CD4-positive, alpha-beta memory T cell (primary cell): Measurements from ENCODE around the gene VPS13D. TPM values are rescaled to one million over a fixed set of nuclear protein-coding genes. Genes with fewer than 3 reads are reported as not detected.

ENCODE experiments used
- CTCF ChIA-PET: fragments of 350-600 bp; sonication (Branson Sonifier 250); formaldehyde crosslinking; loops from one replicate; lab custom pipeline; 2021; ENCODE audit warnings: inconsistent platforms; ENCODE audit not compliant: partially characterized antibody; lab: Charles Lee
- POLR2A ChIA-PET: fragments of 350-600 bp; sonication (Branson Sonifier 250); formaldehyde crosslinking; loops from one replicate; lab custom pipeline; 2021; ENCODE audit not compliant: partially characterized antibody; lab: Charles Lee
- DNase-seq, 5 donors: peaks; one replicate each; pipeline versions ENCODE4 v3.0.0 to v3.0.0-alpha.2; 2020 to 2022; ENCODE audit warnings: mixed read lengths in 1 of 5
- H3K27ac ChIP-seq: one replicate; pipeline ENCODE4 v1.7.0; 2013; ENCODE audit warnings: low read depth, low read length
- H3K27me3 ChIP-seq: 2 replicates; pipeline ENCODE4 v1.7.0; 2013; ENCODE audit warnings: mild to moderate bottlenecking, low read length, moderate library complexity; ENCODE audit not compliant: insufficient read depth
- H3K36me3 ChIP-seq: 2 replicates; pipeline ENCODE4 v1.7.0; 2013; ENCODE audit warnings: mild to moderate bottlenecking, low read length, moderate library complexity; ENCODE audit not compliant: insufficient read depth
- H3K4me1 ChIP-seq: 2 replicates; pipeline ENCODE4 v1.7.0; 2013; ENCODE audit warnings: mild to moderate bottlenecking, low read length, moderate library complexity; ENCODE audit not compliant: insufficient read depth
- H3K4me3 ChIP-seq, 2 donors: one replicate each; pipeline ENCODE4 v1.7.0; 2013; ENCODE audit warnings: low read length in 2 of 2, mild to moderate bottlenecking in 1 of 2
- H3K9me3 ChIP-seq, 2 donors: one replicate each; pipeline ENCODE4 v1.7.0; 2013; ENCODE audit warnings: low read length in 2 of 2, control low read depth in 1 of 2; ENCODE audit not compliant: control insufficient read depth in 1 of 2
- H3K27ac Mint-ChIP-seq, 7 donors: one replicate each; pipeline ENCODE4 v1.8.0; 2020 to 2021; ENCODE audit warnings: mixed read lengths in 7 of 7, mild to moderate bottlenecking in 6 of 7, inconsistent platforms in 3 of 7, moderate library complexity in 3 of 7
- H3K27me3 Mint-ChIP-seq, 2 donors: one replicate each; pipeline ENCODE4 v1.8.0; 2020 to 2021; ENCODE audit warnings: mixed read lengths in 2 of 2
- H3K36me3 Mint-ChIP-seq, 2 donors: one replicate each; pipeline ENCODE4 v1.8.0; 2020 to 2021; ENCODE audit warnings: mixed read lengths in 2 of 2, inconsistent platforms in 1 of 2, mild to moderate bottlenecking in 1 of 2
- H3K4me1 Mint-ChIP-seq, 4 donors: one replicate each; pipeline ENCODE4 v1.8.0; 2020 to 2021; ENCODE audit warnings: mixed read lengths in 4 of 4, mild to moderate bottlenecking in 1 of 4
- H3K4me3 Mint-ChIP-seq, 8 donors: one replicate each; pipeline ENCODE4 v1.8.0; 2020 to 2021; ENCODE audit warnings: mixed read lengths in 8 of 8, mild to moderate bottlenecking in 7 of 8, moderate library complexity in 6 of 8, inconsistent platforms in 3 of 8
- H3K9me3 Mint-ChIP-seq, 8 donors: one replicate each; pipeline ENCODE4 v1.8.0; 2020 to 2021; ENCODE audit warnings: mixed read lengths in 8 of 8, mild to moderate bottlenecking in 5 of 8, inconsistent platforms in 3 of 8, moderate library complexity in 1 of 8
- intact Hi-C: fragments of 100-400 bp; cut with micrococcal nuclease; formaldehyde crosslinking; loops from one replicate; pipeline ENCODE4 v1.15.1; 2023
- polyA plus RNA-seq, 2 donors: library from polyadenylated mRNA; unstranded; fragments of 300-500 nt; fragmentation: Illumina TruSeq; gene quantifications; one replicate each; pipeline ENCODE4 v1.2.3, GENCODE V29; 2021
- total RNA-seq, 2 experiments: library from RNA; stranded (reverse); gene quantifications; one replicate each; pipeline ENCODE4 v1.2.3, GENCODE V29; 2021

Gene VPS13D
- total and polyA plus RNA-seq, 4 experiments from 2014 or later, result 10.2 to 96.3 (median 52.5) TPM

DNA sequence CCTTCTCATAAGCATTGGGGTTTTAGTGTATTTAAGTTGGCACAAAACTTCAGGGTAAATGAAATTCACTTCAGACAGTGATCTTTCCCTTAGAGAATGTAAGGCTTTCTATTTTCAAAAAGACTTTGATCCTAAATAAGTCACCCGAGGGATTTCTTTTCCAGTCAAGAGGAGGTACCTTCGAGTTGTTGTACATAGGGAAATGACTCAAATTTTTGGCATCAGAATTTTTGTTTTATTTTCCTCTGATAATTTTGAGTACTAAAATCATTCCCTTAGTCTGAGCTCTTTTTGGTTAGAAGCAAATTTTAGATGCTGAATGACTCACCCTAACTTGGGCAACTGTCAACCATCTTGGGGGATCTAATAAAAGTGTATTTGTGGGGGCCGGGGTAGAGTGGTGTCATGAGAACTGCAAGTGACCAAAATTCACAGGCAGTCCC is 194.3 kb downstream of the VPS13D start:
- no peak overlapping the region for H3K4me3 Mint-ChIP-seq
- H3K27me3 Mint-ChIP-seq, result no peaks in the 10 kb centered on the region
- no peak for DNase-seq
- Histone ChIP-seq H3K27ac (no peak overlapping the region), H3K27me3 (no peaks in the 10 kb centered on the region), H3K4me1 (no peaks in the 10 kb centered on the region), H3K36me3 (no peaks in the 10 kb centered on the region), H3K4me3 (no peak overlapping the region), H3K9me3 (no peaks in the 10 kb centered on the region)
- H3K9me3 Mint-ChIP-seq, result no peaks in the 10 kb centered on the region
- H3K4me1 Mint-ChIP-seq, result peaks cover 4 to 22% (median 9%) of the 10 kb centered on the region in 4 donors
- ChIA-PET POLR2A (interaction anchor here (0.6 to 0.9 kb wide), 2 partner anchors 9 to 193 kb away, joined by 3 read pairs; no protein-coding TSS in a partner anchor), CTCF (interaction anchor here (1.3 to 2.1 kb wide), 4 partner anchors 10 to 86 kb away, joined by 3 to 6 read pairs (median 4); no protein-coding TSS in a partner anchor)
- peak overlapping the region in 4 of 7 donors; percentile 19 to 57 (median 44) for H3K27ac Mint-ChIP-seq
- peaks cover 28 to 36% of the 10 kb centered on the region in 2 donors for H3K36me3 Mint-ChIP-seq
- intact Hi-C loops, result no loop called here

DNA sequence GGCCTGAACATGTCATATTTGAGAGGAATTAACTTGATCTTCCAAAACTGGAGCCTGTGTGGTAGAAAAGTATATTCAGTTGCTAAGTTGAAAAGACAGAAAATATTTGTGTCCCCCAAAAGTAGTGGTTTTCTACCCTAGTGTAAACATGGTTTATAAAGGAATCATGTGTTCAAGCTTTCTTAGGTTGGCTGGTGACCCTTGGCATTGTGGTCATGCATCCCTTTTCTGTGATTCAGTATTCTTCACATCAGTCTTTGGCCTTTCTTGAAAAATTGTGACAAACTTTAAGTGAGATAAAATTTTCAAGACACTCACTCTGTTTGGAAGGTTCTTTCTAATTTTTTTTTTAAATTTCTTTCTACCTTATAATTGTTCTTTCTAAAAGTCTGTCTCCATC is 195.0 kb downstream of the VPS13D start:
- H3K4me3 Mint-ChIP-seq, result no peak overlapping the region
- no peak overlapping the region for H3K27ac Mint-ChIP-seq

DNA sequence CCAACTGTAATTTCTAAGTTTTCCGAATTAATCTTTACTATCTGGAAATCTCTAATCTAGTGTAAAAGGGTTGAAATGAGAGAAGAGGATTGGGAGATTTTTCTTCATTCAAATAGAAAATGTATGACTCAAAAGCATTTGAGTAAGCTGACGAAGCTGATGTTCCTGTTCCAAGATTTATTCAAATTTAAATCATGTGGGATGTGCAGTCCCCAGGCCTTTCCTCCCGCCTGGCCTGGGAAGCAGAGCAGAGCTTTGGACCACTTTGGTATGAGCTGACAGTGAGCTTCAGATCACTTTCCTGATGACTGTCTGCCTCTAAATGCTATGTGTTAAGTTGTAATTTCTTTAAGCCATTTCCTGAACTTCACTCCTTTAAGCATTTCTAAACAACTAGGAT is 196.2 kb downstream of the VPS13D start:
- ChIA-PET POLR2A (interaction anchor here (0.6 kb wide), 1 partner anchor 13 kb away, joined by 3 read pairs; no protein-coding TSS in a partner anchor), CTCF (interaction anchor here (2.1 kb wide), 1 partner anchor 85 kb away, joined by 6 read pairs; no protein-coding TSS in a partner anchor)
- H3K4me1 Mint-ChIP-seq, result peaks cover 4 to 26% (median 9%) of the 10 kb centered on the region in 4 donors
- peaks cover 18 to 28% of the 10 kb centered on the region in 2 donors for H3K36me3 Mint-ChIP-seq
- intact Hi-C loops, result no loop called here
- H3K27ac ChIP-seq, result no peak overlapping the region
- peak overlapping the region in 1 of 7 donors; percentile 36 for H3K27ac Mint-ChIP-seq
- H3K9me3 Mint-ChIP-seq, result no peaks in the 10 kb centered on the region
- H3K27me3 ChIP-seq, result no peaks in the 10 kb centered on the region
- H3K4me1 ChIP-seq, result no peaks in the 10 kb centered on the region
- H3K27me3 Mint-ChIP-seq, result no peaks in the 10 kb centered on the region
- H3K9me3 ChIP-seq, result no peaks in the 10 kb centered on the region
- H3K4me3 Mint-ChIP-seq, result no peak overlapping the region
- H3K4me3 ChIP-seq, result no peak overlapping the region
- no peaks in the 10 kb centered on the region for H3K36me3 ChIP-seq
- no peak for DNase-seq

More for the DNA sequence above, 195.0 kb downstream of the VPS13D start:
- Mint-ChIP-seq H3K36me3 (peaks cover 23 to 30% of the 10 kb centered on the region in 2 donors), H3K27me3 (no peaks in the 10 kb centered on the region), H3K4me1 (peaks cover 4 to 22% (median 9%) of the 10 kb centered on the region in 4 donors), H3K9me3 (no peaks in the 10 kb centered on the region)
- intact Hi-C loops, result no loop called here
- no peak overlapping the region for H3K27ac ChIP-seq
- H3K4me1 ChIP-seq, result no peaks in the 10 kb centered on the region
- no peak overlapping the region for H3K4me3 ChIP-seq
- H3K27me3 ChIP-seq, result no peaks in the 10 kb centered on the region
- H3K9me3 ChIP-seq, result no peaks in the 10 kb centered on the region
- POLR2A ChIA-PET, result interaction anchor here (0.7 to 0.9 kb wide), 2 partner anchors 10 to 193 kb away, joined by 3 read pairs; no protein-coding TSS in a partner anchor
- CTCF ChIA-PET, result interaction anchor here (1.3 to 2.1 kb wide), 3 partner anchors 13 to 86 kb away, joined by 3 to 6 read pairs (median 4); no protein-coding TSS in a partner anchor
- no peak for DNase-seq
- no peaks in the 10 kb centered on the region for H3K36me3 ChIP-seq

DNA sequence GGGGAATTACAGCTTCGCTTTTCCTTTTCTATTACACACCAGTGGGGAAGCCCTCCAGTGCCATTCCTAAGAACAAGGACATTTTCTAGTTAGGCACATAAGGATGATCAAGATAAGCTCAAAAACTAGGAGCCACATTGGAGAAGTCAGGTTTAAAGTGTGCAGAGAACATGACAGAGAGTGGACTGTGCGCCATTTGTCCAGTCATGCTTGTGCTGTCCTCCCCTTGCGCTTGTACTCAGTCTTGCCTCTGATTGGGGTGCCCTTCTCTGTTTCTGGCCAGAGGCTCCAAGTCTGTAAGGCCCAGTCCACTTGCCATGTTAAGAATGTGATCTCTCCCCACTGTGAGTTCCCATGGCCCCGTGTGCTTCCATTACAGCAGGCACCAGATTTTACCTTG is 198.5 kb downstream of the VPS13D start:
- Histone ChIP-seq H3K4me3 (no peak overlapping the region), H3K4me1 (peaks cover 3% of the 10 kb centered on the region), H3K27me3 (no peaks in the 10 kb centered on the region), H3K9me3 (no peaks in the 10 kb centered on the region), H3K27ac (no peak overlapping the region), H3K36me3 (no peaks in the 10 kb centered on the region)
- H3K9me3 Mint-ChIP-seq, result no peaks in the 10 kb centered on the region
- intact Hi-C loops, result no loop called here
- CTCF ChIA-PET, result interaction anchor here (1.2 kb wide), 1 partner anchor 20 kb away, joined by 4 read pairs; no protein-coding TSS in a partner anchor
- DNase-seq, result no peak
- POLR2A ChIA-PET, result no interaction called here
- H3K36me3 Mint-ChIP-seq, result peaks cover 18 to 29% of the 10 kb centered on the region in 2 donors
- H3K27ac Mint-ChIP-seq, result peak overlapping the region in 4 of 7 donors; percentile 0 to 94 (median 20)
- no peaks in the 10 kb centered on the region for H3K27me3 Mint-ChIP-seq
- peaks cover 4 to 27% (median 8%) of the 10 kb centered on the region in 4 donors for H3K4me1 Mint-ChIP-seq
- no peak overlapping the region for H3K4me3 Mint-ChIP-seq

DNA sequence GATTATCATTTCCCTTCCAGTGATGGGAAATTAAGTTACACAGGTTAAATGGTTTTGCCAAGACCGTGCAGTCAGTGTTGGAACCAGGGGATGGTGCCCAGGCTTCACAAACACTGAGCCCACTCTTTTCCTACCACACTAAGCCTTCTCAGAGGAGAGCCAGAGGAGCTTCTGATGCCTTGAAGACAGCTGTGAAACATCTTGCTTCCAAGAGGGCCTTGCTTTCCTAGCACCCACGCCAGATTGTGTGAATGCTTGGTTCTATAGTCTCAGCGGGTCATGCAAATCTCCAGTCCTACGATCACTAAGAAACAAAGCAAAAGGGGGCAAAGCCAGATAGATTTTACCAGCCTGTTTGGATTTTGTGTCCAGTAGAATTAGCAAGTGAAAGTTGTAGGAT is 200.7 kb downstream of the VPS13D start:
- no peak overlapping the region for H3K4me3 Mint-ChIP-seq
- Histone ChIP-seq H3K4me3 (no peak overlapping the region), H3K36me3 (no peaks in the 10 kb centered on the region), H3K4me1 (peaks cover 25% of the 10 kb centered on the region), H3K9me3 (no peaks in the 10 kb centered on the region), H3K27me3 (no peaks in the 10 kb centered on the region), H3K27ac (no peak overlapping the region)
- CTCF ChIA-PET, result interaction anchor here (1.3 kb wide), 1 partner anchor 8 kb away, joined by 5 read pairs; no protein-coding TSS in a partner anchor
- no peaks in the 10 kb centered on the region for H3K27me3 Mint-ChIP-seq
- peaks cover 18 to 32% of the 10 kb centered on the region in 2 donors for H3K36me3 Mint-ChIP-seq
- peaks cover 24 to 42% (median 26%) of the 10 kb centered on the region in 4 donors for H3K4me1 Mint-ChIP-seq
- peak overlapping the region in 3 of 7 donors; percentile 24 to 29 (median 29) for H3K27ac Mint-ChIP-seq
- POLR2A ChIA-PET, result interaction anchor here (1.0 kb wide), 1 partner anchor 42 kb away, joined by 5 read pairs; no protein-coding TSS in a partner anchor
- no peaks in the 10 kb centered on the region for H3K9me3 Mint-ChIP-seq
- intact Hi-C loops, result loop anchor here (5.0 kb wide), 1 partner anchor 43 kb away; no protein-coding TSS in a partner anchor
- DNase-seq, result no peak

DNA sequence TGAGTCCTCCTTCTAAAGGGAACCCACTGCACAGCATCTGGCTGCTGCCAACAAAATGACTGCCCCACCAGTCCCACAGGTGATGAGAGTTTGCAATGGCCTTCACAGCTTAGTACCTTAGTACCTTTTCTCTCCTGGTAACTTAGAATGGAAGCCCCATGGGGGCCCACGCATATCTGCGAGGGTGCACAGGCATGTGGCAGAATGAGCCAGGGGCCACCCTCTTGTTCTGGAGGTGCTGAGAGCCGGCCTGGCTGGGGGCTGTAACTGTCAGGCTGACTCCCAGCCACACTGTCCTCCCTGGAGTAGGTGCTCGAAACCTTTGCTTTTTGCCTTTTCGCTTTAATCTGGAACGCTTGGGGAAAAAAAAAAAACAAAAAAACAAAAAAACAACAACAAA is 203.1 kb downstream of the VPS13D start:
- DNase-seq, result no peak
- ChIA-PET POLR2A (interaction anchor here (0.8 to 7.6 kb wide), 7 partner anchors 9 to 185 kb away, joined by 3 to 74 read pairs (median 36); partner anchors contain the start of gene DHRS3), CTCF (interaction anchor here (1.2 kb wide), 1 partner anchor 78 kb away, joined by 3 read pairs; no protein-coding TSS in a partner anchor)
- H3K27me3 ChIP-seq, result no peaks in the 10 kb centered on the region
- Mint-ChIP-seq H3K4me1 (peaks cover 38 to 65% (median 44%) of the 10 kb centered on the region in 4 donors), H3K9me3 (no peaks in the 10 kb centered on the region), H3K27ac (peak overlapping the region in 6 of 7 donors; percentile 13 to 73 (median 40)), H3K36me3 (peaks cover 14 to 24% of the 10 kb centered on the region in 2 donors), H3K4me3 (peak overlapping the region in 1 of 8 donors; percentile 8), H3K27me3 (no peaks in the 10 kb centered on the region)
- peaks cover 46% of the 10 kb centered on the region for H3K4me1 ChIP-seq
- H3K9me3 ChIP-seq, result no peaks in the 10 kb centered on the region
- intact Hi-C loops, result loop anchor here (5.0 kb wide), 1 partner anchor 46 kb away; no protein-coding TSS in a partner anchor
- H3K4me3 ChIP-seq, result no peak overlapping the region
- H3K27ac ChIP-seq, result no peak overlapping the region
- no peaks in the 10 kb centered on the region for H3K36me3 ChIP-seq
